HG03442 (cell line): ENCODE data around the gene DDX47.

ENCODE experiments used
- ATAC-seq: cut with Tn5 transposase; IDR thresholded peaks from one replicate; pipeline ENCODE4 v1.9.1; 2021; ENCODE audit warnings: mild to moderate bottlenecking, moderate library complexity; ENCODE audit not compliant: unreplicated experiment

Gene DDX47

DNA sequence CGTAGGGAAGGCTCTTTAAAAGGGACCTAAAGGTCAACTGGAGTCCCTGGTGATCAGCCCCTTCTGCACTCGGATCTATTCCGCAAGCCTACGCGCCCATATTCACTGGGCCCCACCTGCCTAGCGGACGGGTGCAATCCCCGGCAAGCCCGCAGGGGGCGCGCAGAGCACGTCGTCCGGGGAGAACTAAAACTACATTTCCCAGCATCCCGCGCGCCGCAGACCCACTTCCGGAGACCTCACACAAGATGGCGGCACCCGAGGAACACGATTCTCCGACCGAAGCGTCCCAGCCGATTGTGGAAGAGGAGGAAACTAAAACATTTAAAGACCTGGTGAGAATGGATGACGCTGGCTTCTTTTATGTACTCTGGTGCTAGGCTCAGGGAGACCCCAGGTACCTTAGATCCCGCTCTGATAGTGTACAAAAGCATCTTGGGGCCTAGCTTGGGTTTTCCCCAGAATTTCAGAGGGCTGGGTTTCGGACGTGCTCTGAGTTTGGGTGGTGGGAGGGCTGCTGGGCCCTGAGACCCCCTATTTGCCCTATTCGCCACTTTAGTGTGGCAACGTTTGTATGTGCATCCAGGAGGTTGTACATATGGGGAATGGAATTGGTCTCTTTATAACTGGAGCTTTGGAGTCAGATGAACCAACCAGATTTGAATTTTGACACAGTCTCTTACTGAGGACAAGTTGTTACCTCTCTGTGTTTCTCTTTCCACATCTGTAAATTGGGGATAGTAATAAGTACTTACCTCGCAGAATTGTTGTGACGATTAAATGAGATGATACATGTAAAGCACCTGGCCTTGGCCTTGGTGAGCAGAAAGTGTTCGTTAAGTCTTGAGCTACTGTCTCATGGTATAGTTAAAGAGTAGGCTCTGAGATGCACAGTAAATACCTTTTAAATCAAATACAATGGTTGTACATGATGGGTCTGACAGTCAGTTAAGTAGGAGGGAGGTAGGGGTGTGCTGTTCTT is at the start of gene DDX47:
TSS of gene DDX47 (plus strand) at position 227 of the 982 bp plus-strand sequence. CDS start at position 249, 22 bp downstream.
- ATAC-seq, result peak; percentile 85

DNA sequence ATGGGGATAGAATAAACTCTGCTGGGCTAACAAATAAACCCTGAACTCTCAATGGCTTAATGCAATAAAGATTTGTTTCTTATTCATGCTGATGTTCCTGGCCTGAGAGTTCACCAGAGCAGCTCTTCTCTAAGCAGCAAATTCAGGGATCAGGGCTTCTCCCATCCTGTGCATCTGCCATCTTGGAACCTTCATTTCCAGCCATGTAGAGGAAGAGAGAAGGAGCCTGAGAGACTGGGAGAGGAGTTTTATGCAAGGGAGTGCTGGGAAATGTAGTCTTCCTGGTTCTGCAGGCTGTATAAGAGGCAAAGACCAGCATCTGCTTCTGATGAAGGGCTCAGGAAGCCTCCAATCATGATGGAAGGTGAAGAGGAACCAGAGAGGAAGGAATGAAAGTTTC is 48.3 kb upstream of the DDX47 start:
- no peak for ATAC-seq

DNA sequence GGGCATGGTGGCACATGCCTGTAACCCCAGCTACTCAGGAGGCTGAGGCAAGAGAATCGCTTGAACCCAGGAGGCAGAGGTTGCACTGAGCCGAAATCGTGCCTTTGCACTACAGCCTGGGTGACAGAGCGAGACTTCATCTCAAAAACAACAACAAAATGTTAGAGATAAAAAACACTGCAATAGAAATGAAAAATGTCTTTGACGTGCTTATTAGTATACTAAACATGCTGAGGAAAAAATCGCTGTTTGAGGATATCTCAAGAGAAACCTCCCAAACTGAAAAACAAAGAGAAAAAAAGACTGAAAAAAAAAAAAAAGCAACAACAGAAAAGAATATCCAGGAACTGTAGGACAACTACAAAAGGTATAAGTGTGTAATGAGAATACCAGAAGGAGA is 42.9 kb upstream of the DDX47 start:
- ATAC-seq, result no peak

DNA sequence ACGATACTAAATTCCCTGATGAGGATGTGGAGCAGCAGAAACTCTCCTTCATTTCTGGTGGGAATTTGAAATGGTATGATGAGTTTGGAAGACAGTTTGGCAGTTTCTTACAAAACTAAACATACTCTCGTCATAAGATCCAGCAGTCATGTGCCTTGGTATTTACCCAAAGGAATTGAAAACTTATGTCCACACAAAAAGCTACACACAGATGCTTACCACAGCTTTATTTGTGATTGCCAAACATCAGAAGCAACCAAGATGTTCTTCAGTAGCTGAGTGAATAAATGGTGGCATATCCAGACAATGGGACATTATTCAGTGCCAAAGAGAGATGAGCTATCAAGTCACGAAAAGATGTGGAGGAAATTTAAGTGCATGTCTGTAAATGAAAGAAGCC is 38.4 kb upstream of the DDX47 start:
- no peak for ATAC-seq

DNA sequence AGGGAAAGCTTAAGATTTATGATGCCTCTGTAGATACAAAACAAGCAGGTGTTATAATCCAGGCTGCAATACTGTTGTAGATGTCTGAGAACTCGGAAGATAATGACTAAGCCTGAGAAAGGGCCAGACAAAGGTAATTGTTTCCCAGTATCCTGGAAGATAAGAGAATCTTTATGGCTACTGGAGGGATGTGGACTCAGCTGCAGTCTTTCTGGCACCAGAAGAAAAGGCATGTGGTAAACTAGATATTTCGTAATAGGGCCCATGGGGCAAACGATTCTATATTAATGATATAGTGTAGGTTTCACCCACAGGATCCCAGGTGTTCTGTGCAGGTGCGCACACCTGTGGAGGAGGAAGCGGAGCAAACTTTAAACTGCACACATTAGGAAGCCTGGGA is 36.9 kb upstream of the DDX47 start:
- no peak for ATAC-seq

DNA sequence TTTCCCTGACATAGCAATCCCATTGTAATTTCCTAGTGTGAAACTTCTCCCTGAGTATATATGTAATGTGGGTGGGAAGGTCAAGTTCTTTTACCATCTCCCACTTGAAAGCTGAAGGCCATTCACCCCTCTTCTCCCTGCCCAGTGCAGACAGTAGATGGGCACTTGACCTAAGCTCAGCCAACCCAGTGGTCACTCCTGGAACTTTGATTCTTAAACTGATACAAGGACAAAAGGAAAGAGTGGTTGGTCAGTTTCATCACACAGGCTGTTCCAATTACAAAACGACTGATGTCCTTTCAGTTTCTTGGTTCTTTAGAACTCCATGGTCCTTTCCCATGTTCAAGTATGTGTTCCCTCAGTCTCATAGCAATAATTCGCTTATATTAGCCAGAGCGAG is 36.1 kb upstream of the DDX47 start:
- no peak for ATAC-seq

DNA sequence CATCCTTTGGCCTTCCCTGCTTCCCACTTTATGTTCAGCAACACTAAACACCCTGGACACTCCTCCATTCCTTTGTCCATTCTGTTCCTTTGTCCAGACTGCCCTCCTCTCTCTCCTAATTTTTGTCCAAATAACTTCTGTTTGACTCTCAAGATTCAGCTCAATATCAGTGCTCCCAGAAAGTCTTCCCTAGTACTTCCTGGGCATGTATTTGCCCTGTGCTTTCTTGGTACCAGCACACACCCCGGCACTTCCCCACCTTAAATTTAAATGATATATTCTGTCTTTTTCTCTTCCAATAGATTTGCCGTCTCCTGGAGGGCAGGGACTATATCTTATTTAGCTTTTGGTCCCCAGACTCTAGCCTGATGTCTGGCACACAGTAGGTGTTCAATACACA is 34.1 kb upstream of the DDX47 start:
- no peak for ATAC-seq

DNA sequence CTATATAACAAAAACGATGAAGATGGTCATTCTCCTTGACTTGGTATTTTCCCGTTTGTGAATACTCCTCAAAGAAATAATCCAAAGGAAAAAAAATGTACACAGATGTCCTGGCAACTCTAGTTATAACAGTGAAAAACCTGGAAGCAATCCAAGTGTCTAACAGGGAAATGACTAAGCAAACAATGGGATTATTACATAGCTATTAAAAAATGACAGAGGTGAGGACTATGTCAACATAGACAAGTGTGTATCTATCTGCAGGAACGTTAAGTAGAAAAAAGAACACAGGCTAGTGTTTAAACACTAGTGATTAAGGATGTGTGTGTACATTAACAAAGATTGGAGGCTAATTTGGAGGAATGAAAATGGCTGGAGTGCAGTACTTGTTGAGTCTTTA is 33.6 kb upstream of the DDX47 start:
- ATAC-seq, result no peak

DNA sequence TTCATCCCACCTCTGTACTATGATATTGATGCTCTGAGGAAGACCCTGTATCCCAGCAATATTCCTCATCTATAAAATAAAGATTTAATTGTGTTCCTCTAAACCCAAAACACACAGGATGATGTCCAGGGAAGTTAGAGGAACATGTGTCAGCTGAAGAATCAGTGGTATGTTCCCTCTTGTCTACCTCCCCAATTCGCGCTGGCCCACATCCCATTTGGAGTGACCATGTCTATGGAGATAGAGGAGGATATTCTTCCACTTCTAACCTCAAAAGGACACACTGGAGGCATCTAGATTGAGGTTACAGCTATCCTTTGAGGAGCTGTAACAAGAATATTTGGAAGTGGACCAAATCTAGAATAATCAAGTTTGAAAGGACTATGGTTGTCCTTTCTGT is 29.0 kb upstream of the DDX47 start:
- ATAC-seq, result no peak

DNA sequence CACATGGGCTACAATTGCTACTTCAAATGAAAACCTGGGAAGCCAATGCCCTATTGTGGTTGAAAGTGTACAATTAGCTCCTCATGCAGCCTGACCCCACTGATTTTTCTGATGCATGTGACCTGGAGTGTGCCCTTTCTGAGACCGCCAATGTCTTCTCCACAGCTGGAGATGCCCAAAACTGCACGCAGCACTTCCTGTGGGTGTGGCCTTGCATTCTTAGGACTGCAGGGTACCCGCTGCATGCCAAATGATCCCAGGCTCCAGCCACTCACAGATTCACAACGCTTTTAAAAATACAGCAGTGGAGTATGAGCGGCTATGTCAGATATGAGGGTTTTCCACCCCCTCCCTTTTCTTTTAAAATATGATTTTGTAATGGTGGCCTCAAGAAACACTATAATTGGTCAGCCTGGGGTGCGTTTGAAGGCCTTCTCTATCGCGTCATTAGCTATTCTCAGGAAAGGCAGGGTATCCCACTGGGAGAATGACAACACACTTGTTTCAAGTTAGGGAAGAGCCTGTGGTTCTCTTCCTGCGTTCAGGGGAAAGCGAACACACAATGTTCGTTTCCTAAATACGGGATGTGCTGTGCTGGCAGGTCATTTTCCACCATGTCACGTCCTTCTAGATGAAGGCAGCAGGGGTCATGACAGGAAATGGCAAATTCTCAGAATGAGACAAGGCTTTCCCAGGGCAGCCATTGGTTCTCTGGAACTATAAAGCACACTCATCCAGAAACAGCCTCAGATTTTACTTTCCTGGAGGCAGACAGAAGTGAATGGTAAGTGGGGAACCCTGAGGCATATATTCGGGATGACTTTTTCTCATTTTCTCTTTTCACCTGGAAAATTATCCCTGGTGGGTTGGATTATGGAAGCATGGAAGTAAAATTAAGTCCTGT is 28.0 kb upstream of the DDX47 start, which contains the start of gene APOLD1:
TSS of gene APOLD1 (plus strand) at position 749 of the 904 bp plus-strand sequence. CDS start at position 782, 33 bp downstream.
- no peak for ATAC-seq

DNA sequence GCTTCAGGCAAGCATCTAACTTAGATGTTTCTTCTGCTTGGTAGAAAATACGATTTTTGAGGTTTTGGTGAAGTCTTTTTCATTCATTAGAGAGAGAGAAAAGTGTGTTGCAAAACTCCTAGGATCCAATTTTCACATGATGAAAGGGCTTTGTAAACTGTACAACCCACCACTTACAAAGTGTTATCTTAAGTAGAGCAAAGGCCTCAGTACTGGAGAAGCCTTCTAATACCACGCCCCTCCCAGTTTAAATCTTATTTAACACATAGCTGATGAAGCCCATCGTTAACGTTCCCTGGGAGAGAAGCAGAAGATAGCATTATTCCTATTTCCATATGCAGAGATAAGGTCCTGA is 26.8 kb upstream of the DDX47 start:
- ATAC-seq, result peak; percentile 3

DNA sequence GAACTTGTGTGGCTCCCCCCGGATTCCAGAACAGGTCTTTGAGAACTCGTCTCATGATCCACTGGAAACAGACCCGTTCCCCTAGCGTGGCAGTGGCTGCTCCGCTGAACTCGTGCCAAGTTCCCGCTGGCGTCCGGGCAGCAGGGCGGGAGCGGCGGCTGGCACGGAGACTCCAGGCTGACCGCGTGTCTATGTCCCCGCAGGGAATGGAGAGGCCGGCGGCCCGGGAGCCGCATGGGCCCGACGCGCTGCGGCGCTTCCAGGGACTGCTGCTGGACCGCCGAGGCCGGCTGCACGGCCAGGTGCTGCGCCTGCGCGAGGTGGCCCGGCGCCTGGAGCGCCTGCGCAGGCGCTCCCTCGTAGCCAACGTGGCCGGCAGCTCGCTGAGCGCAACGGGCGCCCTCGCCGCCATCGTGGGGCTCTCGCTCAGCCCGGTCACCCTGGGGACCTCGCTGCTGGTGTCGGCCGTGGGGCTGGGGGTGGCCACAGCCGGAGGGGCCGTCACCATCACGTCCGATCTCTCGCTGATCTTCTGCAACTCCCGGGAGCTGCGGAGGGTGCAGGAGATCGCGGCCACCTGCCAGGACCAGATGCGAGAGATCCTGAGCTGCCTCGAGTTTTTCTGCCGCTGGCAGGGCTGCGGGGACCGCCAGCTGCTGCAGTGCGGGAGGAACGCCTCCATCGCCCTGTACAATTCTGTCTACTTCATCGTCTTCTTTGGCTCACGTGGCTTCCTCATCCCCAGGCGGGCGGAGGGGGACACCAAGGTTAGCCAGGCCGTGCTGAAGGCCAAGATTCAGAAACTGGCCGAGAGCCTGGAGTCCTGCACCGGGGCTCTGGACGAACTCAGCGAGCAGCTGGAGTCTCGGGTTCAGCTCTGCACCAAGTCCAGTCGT is 26.2 kb upstream of the DDX47 start:
- peak; percentile 68 for ATAC-seq

DNA sequence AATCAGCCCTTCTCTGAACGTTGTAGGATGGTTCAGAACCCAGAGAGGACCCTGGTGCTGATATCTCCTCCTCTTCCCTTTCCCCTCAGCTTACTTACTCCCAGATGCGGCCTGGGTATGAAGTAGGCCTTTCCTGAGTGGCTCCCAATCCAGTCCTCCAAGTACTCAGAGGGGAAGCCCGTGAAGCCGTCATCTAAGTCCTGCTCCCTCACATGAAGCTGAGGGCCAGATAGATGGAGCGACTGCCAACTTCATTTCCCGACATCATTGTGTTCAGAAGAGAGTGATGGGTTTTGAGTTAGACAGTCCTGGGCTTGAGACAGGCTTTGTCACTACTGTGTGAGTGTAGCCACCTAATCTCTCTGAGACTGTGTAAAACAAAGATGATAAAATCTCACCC is 25.0 kb upstream of the DDX47 start:
- no peak for ATAC-seq

DNA sequence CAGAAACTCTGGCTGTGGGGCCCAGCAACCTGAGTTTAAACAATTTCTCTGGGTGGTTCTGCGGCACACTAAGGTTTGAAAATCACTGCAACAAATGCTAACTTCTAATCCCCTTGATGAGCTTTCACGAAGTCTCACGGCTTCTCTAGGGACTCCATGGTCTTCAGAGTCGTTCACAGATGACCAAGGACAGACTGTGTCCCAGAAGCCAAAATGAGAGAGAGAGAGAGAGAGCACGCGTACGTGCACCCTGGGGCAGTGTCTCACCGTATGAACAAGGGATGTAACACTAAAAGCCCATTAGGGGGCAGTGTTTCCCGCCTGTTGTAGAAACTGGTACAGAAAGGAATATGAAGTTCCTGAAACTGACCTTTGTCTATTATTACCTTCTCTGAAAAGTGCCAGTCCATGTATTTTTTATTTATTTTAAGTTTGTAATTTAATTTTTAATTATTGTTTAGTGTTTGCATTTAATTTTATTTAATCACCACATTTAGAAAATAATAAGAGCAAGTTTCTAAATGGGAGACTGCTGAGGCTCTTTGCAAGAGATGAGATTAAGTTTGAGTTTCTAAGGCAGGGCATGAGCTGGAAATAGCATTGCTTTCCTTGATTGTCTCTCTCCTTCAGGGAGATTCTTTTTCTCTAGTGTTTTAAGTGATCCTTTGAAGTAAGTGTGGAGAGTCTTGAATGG is 24.3 kb upstream of the DDX47 start:
- peak; percentile 65 for ATAC-seq

DNA sequence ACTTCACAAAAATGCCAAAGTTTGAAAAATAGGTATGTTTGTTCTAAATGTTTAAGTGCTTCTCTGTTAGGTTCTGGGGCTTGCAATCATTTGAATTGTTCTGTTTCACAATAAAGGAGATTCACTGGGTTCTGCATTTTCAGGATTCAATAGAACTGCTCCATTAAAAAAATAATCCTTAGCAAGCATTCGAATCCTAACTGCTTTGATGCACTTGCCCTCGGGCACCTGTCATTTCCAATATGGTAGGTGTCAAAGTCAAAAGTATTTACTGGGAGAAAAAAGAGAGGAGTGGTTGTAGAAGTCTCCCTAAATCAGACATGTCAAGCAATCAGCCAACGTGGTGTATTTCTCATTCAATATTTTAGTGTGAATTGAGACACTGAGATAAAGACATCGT is 22.2 kb upstream of the DDX47 start:
- ATAC-seq, result no peak

DNA sequence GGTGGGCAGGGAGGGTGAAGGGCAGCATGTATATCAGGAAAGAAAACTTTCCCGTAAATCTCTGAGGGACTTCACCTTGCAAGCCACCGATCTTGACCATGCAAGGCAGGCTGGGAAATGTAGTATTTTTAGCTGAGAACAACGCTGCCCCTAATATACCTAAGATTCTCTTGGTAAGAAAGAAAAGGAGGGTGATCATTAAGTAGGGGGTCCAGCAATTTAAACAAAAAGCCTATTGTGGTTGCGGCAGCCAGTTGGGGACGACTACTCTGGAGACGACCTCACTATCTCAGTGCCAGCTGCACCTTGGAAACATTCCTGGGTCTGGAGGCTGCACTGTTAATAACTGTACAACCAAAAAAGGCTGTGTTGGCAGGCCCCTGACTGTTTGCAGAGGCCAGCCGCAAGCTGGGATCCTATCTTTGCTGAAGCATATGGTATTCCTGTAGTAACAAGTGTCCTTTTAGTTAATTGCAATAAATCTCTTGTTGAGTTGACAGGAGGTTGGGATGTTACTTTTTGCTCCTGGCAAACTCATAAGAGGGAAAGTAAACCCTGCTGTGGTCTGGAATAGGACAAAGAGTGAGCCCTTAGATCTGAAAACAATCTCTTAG is 21.3 kb upstream of the DDX47 start:
- ATAC-seq, result no peak

DNA sequence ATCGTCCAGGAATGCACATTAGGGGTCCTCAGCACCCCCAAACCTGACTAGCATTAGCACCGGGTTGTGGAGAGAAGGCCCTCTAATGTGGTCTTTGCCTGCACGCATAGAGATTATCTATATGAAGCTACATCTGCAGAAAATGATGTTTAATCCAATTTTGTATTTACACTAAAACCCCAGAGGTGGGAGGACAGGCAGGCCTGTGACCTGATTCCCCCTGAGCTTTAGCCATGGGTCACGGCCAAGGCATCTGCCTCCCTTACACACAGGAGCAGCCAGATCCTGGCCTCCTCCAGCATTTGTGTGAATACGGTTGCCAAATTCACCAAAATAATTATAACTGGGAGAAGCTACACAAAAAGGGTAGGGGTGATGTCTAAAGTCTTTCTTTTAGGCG is 20.7 kb upstream of the DDX47 start:
- no peak for ATAC-seq

DNA sequence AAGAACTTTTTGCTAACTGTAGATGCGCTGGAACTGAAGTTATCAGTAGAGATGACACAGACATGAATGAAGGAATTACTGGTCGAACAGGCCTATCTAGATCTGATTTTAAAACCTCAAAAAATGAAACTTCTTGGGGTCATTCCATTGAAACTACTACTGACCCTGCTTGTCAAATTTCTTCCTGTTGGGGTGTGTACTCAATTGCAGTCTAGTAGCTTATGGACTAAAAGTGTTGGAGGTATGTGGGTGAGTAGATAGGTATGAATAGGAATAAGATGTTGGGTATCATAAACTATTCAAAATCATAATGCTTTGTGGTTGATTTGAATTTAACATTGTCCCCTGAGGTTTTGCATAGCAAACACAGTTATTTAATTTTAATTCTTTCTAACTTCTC is 18.5 kb upstream of the DDX47 start:
- no peak for ATAC-seq

DNA sequence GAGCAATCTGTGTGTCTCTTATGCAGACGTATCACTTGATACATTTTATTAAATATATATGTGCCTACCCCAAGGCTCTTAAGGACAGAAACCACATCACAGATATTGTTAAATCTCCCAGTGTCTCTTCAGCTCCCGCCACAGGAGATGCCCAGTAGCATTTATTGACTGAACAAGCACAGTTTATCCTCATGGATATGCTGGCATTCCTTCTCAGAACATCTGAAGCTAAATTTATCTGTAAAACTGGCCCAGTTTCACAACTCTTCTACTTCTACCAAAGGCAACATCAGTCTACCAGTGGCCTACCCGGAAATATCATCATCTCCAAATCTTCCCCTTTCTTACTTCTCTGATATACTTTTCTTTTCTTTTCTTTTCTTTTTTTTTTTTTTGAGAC is 17.0 kb upstream of the DDX47 start:
- ATAC-seq, result no peak
